Measurements from ENCODE around the gene PRXL2B.

Gene PRXL2B

DNA sequence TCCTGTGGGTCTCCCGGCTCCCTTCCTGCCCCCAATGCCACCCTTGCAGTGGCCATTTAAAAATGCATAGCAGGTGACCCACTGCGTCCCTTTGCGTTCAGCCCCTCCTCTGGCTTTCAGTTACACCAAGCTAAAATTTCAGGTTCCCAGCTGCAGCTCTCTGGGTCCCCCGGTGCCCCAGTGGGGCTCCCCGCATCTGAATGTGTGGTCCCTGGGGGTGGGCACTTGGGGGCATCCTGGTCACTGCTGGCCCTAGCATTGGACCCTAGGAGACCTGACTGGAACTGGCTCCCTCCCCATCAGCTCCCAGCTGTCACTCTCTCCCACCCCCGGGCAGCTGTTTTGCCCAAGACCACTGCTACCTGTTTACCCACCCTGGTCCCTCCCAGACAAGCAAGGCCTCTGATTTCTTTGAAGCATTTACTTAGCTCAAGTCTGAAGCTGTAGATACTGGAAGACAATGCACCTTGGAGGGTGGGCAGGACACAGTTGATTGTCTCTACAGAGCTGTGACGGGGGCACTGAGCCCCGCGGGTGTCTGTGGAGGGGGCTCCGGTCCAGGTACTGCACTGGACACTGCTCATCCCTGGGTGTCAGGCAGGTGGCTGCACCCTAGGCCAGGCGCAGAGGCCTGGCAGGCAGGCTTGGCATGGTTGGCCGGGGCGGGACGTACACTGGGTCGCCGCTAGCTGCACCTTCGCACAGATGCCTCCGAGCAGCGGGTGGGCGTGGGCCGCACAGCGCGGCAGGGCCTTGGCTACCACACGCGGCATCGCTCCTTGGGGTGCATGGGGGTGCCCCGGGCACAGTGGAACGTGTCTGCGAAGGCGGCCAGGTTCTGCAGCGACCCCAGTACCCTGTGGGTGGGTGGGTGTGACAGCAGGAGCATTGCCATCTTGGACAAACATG, 3.9 kb downstream of the PRXL2B start:
- H3K9ac ChIP-seq (ENCODE audit: low read depth, low read length), result no peak overlapping the region
- H3K9me3 ChIP-seq (ENCODE audit: insufficient read depth, low read depth, low read length), result no peaks in the 10 kb centered on the region
- 95% methylated on average over 31 of the region's 31 CpGs for WGBS
- H3K4me1 ChIP-seq (ENCODE audit: insufficient read depth, low read length), result no peaks in the 10 kb centered on the region
- peaks cover 11% of the 10 kb centered on the region for H3K36me3 ChIP-seq (ENCODE audit: insufficient read depth, low read length)
- H3K4me3 ChIP-seq (ENCODE audit: low read length), result no peak overlapping the region
- H3K27ac ChIP-seq (ENCODE audit: low read depth, low read length), result no peak overlapping the region
- H3K27me3 ChIP-seq (ENCODE audit: insufficient read depth, low read length), result no peaks in the 10 kb centered on the region

GRCh38 chr1:2591233-2591580, 4.6 kb downstream of the PRXL2B start:
- Histone ChIP-seq H3K9me3 (ENCODE audit: insufficient read depth, low read depth, low read length) (no peaks in the 10 kb centered on the region), H3K36me3 (ENCODE audit: insufficient read depth, low read length) (peaks cover 11% of the 10 kb centered on the region), H3K4me3 (ENCODE audit: low read length) (no peak overlapping the region), H3K4me1 (ENCODE audit: insufficient read depth, low read length) (no peaks in the 10 kb centered on the region), H3K27me3 (ENCODE audit: insufficient read depth, low read length) (no peaks in the 10 kb centered on the region), H3K27ac (ENCODE audit: low read depth, low read length) (no peak overlapping the region), H3K9ac (ENCODE audit: low read depth, low read length) (no peak overlapping the region)
- WGBS, result 91% methylated on average over 5 of the region's 5 CpGs

GRCh38 chr1:2591581-2592261, 5.1 kb downstream of the PRXL2B start:
- Histone ChIP-seq H3K27ac (ENCODE audit: low read depth, low read length) (no peak overlapping the region), H3K27me3 (ENCODE audit: insufficient read depth, low read length) (no peaks in the 10 kb centered on the region)

DNA sequence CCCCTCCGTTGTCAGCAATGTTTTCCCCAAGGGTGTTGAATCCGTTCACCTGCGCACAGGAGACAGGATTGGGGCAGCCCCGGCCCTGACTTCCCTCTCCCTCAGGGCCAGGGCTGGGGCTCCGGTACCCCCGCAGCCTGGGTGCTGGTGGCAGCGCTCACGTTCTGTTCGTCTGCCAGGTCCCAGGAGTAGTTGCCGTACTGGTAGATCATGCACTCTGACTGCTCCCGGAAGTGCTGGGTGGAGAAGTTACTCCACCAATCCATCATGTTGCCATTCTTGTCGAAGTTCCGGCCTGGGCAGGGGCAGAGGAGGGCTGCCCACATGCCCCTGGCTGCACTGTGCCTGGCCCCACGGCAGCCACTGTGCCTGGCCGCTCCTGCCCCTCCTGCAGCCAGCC, 6.1 kb downstream of the PRXL2B start:
- H3K9me3 ChIP-seq (ENCODE audit: insufficient read depth, low read depth, low read length), result no peaks in the 10 kb centered on the region
- peaks cover 11% of the 10 kb centered on the region for H3K36me3 ChIP-seq (ENCODE audit: insufficient read depth, low read length)
- H3K4me3 ChIP-seq (ENCODE audit: low read length), result no peak overlapping the region
- H3K4me1 ChIP-seq (ENCODE audit: insufficient read depth, low read length), result no peaks in the 10 kb centered on the region
- no peak overlapping the region for H3K9ac ChIP-seq (ENCODE audit: low read depth, low read length)
- 86% methylated on average over 15 of the region's 15 CpGs for WGBS
- H3K27me3 ChIP-seq (ENCODE audit: insufficient read depth, low read length), result no peaks in the 10 kb centered on the region
- H3K27ac ChIP-seq (ENCODE audit: low read depth, low read length), result no peak overlapping the region

More at GRCh38 chr1:2591581-2592261, 5.1 kb downstream of the PRXL2B start:
- Histone ChIP-seq H3K4me3 (ENCODE audit: low read length) (no peak overlapping the region), H3K36me3 (ENCODE audit: insufficient read depth, low read length) (peaks cover 11% of the 10 kb centered on the region), H3K4me1 (ENCODE audit: insufficient read depth, low read length) (no peaks in the 10 kb centered on the region), H3K9ac (ENCODE audit: low read depth, low read length) (no peak overlapping the region), H3K9me3 (ENCODE audit: insufficient read depth, low read depth, low read length) (no peaks in the 10 kb centered on the region)
- WGBS, result 90% methylated on average over 11 of the region's 12 CpGs

DNA sequence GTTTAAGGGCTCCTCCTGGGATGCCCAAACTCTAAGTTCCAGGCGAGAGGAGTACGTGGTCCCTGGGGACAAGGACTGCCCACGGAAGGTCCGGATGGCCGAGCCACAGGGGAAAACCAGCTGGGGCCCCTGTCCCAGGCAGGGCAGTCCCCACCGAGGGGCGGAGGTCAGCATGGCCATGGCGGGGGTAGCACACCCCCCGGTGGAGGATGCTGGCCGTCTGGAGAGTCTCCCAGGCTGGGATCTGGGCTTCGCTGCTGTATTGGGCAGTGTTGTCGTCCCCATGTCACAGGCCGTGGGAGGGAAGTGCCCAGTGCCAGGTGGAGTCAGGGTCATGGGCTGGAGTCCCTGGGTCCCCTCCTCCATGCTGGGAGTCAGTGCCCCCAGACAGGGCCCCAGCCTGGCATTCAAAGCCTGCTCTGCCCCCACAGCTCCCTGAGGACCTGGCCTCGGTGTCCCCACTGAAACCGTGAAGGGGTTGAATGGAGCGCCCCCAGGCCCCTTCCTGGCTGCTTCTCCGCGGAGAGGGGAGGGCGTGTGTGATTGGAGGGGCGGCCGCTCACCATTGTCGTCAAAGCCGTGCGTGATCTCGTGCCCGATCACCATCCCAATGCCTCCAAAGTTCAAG, 6.8 kb downstream of the PRXL2B start:
- H3K27ac ChIP-seq (ENCODE audit: low read depth, low read length), result no peak overlapping the region
- H3K27me3 ChIP-seq (ENCODE audit: insufficient read depth, low read length), result no peaks in the 10 kb centered on the region
- H3K4me1 ChIP-seq (ENCODE audit: insufficient read depth, low read length), result no peaks in the 10 kb centered on the region
- H3K9me3 ChIP-seq (ENCODE audit: insufficient read depth, low read depth, low read length), result no peaks in the 10 kb centered on the region
- H3K4me3 ChIP-seq (ENCODE audit: low read length), result no peak overlapping the region
- H3K9ac ChIP-seq (ENCODE audit: low read depth, low read length), result no peak overlapping the region
- 81% methylated on average over 26 of the region's 26 CpGs for WGBS
- peaks cover 11% of the 10 kb centered on the region for H3K36me3 ChIP-seq (ENCODE audit: insufficient read depth, low read length)

GRCh38 chr1:2594001-2594640, 7.5 kb downstream of the PRXL2B start:
- no peaks in the 10 kb centered on the region for H3K9me3 ChIP-seq (ENCODE audit: insufficient read depth, low read depth, low read length)
- WGBS, result 88% methylated on average over 20 of the region's 20 CpGs
- H3K27me3 ChIP-seq (ENCODE audit: insufficient read depth, low read length), result no peaks in the 10 kb centered on the region
- no peaks in the 10 kb centered on the region for H3K4me1 ChIP-seq (ENCODE audit: insufficient read depth, low read length)
- H3K9ac ChIP-seq (ENCODE audit: low read depth, low read length), result no peak overlapping the region
- H3K27ac ChIP-seq (ENCODE audit: low read depth, low read length), result no peak overlapping the region
- H3K4me3 ChIP-seq (ENCODE audit: low read length), result no peak overlapping the region
- peaks cover 5% of the 10 kb centered on the region; the same call in 1 of the 2 replicates for H3K36me3 ChIP-seq (ENCODE audit: insufficient read depth, low read length)

GRCh38 chr1:2594641-2595131, 8.1 kb downstream of the PRXL2B start:
- Histone ChIP-seq H3K4me1 (ENCODE audit: insufficient read depth, low read length) (no peaks in the 10 kb centered on the region), H3K27me3 (ENCODE audit: insufficient read depth, low read length) (no peaks in the 10 kb centered on the region), H3K9me3 (ENCODE audit: insufficient read depth, low read depth, low read length) (no peaks in the 10 kb centered on the region), H3K4me3 (ENCODE audit: low read length) (no peak overlapping the region), H3K9ac (ENCODE audit: low read depth, low read length) (no peak overlapping the region), H3K36me3 (ENCODE audit: insufficient read depth, low read length) (no peaks in the 10 kb centered on the region; the same call in 1 of the 2 replicates), H3K27ac (ENCODE audit: low read depth, low read length) (no peak overlapping the region)
- WGBS, result 90% methylated on average over 17 of the region's 17 CpGs

DNA sequence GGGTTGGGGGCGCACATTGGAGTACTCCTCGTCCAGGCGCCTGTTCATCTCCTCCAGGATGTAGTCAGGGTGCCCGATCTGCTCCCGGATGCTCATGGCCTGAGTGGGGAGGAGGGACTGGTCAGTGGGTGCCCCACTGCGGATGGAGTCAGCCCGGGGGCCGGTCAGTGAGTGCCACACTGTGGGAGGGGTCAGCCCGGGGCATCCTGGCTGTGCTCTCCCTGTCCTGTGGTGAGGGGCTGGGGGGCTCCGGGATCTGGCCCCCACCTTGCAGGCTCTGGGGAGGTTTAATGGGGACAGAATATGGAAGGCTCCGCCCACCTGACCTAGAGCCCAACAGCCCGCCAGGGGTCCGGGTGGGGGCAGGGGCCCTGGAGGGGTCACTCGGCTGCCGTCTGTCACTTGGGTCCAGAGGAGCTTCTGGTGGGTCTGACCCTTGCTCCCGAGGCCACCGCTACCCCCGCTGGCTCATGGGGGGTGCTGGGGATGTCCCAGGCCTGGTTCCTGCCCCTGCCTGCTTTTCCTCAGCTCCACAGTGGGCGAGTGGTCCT, 8.8 kb downstream of the PRXL2B start:
- no peaks in the 10 kb centered on the region for H3K4me1 ChIP-seq (ENCODE audit: insufficient read depth, low read length)

GRCh38 chr1:2595812-2596529, 9.4 kb downstream of the PRXL2B start:
- H3K27me3 ChIP-seq (ENCODE audit: insufficient read depth, low read length), result no peaks in the 10 kb centered on the region
- no peaks in the 10 kb centered on the region for H3K9me3 ChIP-seq (ENCODE audit: insufficient read depth, low read depth, low read length)
- no peak overlapping the region for H3K4me3 ChIP-seq (ENCODE audit: low read length)
- WGBS, result 89% methylated on average over 31 of the region's 31 CpGs
- H3K9ac ChIP-seq (ENCODE audit: low read depth, low read length), result no peak overlapping the region
- no peaks in the 10 kb centered on the region for H3K4me1 ChIP-seq (ENCODE audit: insufficient read depth, low read length)
- no peaks in the 10 kb centered on the region for H3K36me3 ChIP-seq (ENCODE audit: insufficient read depth, low read length)
- H3K27ac ChIP-seq (ENCODE audit: low read depth, low read length), result no peak overlapping the region

More for the DNA sequence above, 8.8 kb downstream of the PRXL2B start:
- WGBS, result 88% methylated on average over 19 of the region's 19 CpGs
- no peak overlapping the region for H3K9ac ChIP-seq (ENCODE audit: low read depth, low read length)
- no peaks in the 10 kb centered on the region for H3K9me3 ChIP-seq (ENCODE audit: insufficient read depth, low read depth, low read length)
- no peaks in the 10 kb centered on the region for H3K36me3 ChIP-seq (ENCODE audit: insufficient read depth, low read length)
- no peak overlapping the region for H3K27ac ChIP-seq (ENCODE audit: low read depth, low read length)
- H3K4me3 ChIP-seq (ENCODE audit: low read length), result no peak overlapping the region
- no peaks in the 10 kb centered on the region for H3K27me3 ChIP-seq (ENCODE audit: insufficient read depth, low read length)
